ENCODE measurements around the gene IZUMO4.
A peak's percentile ranks its signal among the peaks of the same experiment; 100 is the strongest.
"Not testable (repeated sequence)": the region's sequence is repeated elsewhere in the genome, so short reads cannot be mapped to it uniquely, and the experiment has no call there.

IZUMO4 gene

DNA sequence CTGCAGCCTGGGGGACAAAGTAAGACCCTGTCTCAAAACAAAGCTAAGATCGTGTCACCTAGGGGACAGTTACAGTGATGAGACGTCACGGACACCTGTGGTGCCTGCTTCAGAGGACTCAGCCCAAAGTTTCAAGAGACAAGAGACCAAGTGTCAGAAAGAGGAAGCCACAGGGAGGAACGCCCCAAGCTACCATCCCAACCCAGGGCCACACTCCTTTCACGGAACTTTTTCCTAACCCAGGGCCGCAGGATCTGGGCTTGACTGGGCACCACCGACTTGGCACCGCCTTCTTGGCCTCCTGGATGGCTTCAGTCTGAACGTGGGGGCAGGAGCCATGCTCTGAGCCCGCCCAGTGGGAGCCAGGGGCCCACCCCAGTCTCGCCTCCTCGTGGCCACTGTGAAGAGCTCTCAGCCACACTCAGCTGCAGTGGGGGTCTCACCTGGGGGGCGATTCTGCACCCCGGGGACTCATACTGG, 9.1 kb upstream of the IZUMO4 start:
- H3K27me3 ChIP-seq (ENCODE audit: insufficient read depth, insufficient read length), result no peaks in the 10 kb centered on the region
- no peaks in the 10 kb centered on the region for H3K9me3 ChIP-seq (ENCODE audit: insufficient read depth, low read length)
- H3K9ac ChIP-seq (ENCODE audit: insufficient read length, low read depth), result no peak overlapping the region
- H3K36me3 ChIP-seq (ENCODE audit: insufficient read depth, insufficient read length, low read length), result peaks cover 13% of the 10 kb centered on the region
- H3K4me3 ChIP-seq (ENCODE audit: insufficient read length, low read depth), result no peak overlapping the region
- peaks cover 19% of the 10 kb centered on the region for H3K4me1 ChIP-seq (ENCODE audit: insufficient read depth, insufficient read length)
- TF ChIP-seq YY1 (IDR thresholded peaks at IDR 0.05; ENCODE audit: insufficient read depth, insufficient read length) (no peak), SUZ12 (IDR thresholded peaks at IDR 0.05; ENCODE audit: extremely low read depth, insufficient read depth, insufficient read length) (no peak), ZNF274 (IDR thresholded peaks at IDR 0.05; ENCODE audit: low read depth, low read length) (no peak)
- DNase-seq (ENCODE audit: low read depth, low spot score), result no peak

DNA sequence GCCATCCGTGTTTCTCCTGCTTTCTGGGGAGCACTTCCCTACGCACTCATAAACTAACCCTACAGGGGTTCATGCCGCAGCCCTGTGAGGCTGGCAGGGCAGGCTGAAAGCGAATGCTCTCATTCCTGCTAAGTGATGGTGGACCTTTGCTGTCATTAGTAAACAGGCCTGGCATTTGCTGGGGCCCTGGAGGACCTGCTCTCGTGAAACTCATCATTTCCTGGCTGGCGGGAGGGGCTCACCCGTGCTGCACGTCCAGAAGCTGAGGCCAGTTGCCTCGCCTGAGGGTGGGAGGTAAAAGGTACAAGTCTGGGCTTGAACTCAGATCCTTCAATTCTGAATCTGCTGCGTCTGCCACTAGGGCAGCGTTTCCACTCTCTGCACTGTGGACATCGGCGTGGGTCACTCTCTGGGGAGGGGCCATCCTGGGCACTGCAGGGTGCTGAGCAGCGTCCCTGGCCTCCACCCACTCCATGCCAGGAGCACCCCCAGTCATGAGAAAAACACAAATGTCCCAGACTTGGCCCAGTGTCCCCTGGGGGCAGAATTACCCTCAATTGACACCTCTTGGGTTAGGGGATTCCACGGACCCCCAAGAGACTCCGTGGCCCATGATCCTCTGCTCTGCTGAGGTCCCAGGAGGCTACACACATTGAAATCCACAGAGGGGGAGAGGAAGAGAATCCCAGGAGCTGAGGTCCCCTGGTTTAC, 7.6 kb upstream of the IZUMO4 start:
- peaks cover 18% of the 10 kb centered on the region for H3K36me3 ChIP-seq (ENCODE audit: insufficient read depth, insufficient read length, low read length)
- peaks cover 16% of the 10 kb centered on the region for H3K4me1 ChIP-seq (ENCODE audit: insufficient read depth, insufficient read length)
- H3K27me3 ChIP-seq (ENCODE audit: insufficient read depth, insufficient read length), result no peaks in the 10 kb centered on the region
- H3K4me3 ChIP-seq (ENCODE audit: insufficient read length, low read depth), result no peak overlapping the region
- no peak for TF ChIP-seq SUZ12 (IDR thresholded peaks at IDR 0.05; ENCODE audit: extremely low read depth, insufficient read depth, insufficient read length)
- TF ChIP-seq YY1 (IDR thresholded peaks at IDR 0.05; ENCODE audit: insufficient read depth, insufficient read length), result no peak
- no peak for TF ChIP-seq ZNF274 (IDR thresholded peaks at IDR 0.05; ENCODE audit: low read depth, low read length)
- DNase-seq (ENCODE audit: low read depth, low spot score), result no peak
- H3K9ac ChIP-seq (ENCODE audit: insufficient read length, low read depth), result peak overlapping the region; percentile 39
- H3K9me3 ChIP-seq (ENCODE audit: insufficient read depth, low read length), result no peaks in the 10 kb centered on the region

DNA sequence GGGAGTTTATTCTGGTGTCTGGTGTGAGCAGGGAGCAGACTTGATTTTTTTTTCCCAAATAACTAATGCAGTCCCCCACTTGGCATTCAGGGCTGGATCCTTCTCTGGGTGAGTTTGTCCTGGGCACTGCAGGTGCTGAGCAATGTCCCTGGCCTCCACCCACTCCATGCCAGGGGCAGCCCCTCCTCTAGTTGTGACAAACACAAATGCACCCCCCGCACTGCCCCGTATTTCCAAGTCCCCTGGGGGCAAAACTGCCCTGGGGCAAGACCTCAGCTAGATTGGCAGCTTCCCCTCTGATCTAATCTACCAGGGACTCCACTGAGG, 7.0 kb upstream of the IZUMO4 start:
- no peak overlapping the region for H3K4me3 ChIP-seq (ENCODE audit: insufficient read length, low read depth)

DNA sequence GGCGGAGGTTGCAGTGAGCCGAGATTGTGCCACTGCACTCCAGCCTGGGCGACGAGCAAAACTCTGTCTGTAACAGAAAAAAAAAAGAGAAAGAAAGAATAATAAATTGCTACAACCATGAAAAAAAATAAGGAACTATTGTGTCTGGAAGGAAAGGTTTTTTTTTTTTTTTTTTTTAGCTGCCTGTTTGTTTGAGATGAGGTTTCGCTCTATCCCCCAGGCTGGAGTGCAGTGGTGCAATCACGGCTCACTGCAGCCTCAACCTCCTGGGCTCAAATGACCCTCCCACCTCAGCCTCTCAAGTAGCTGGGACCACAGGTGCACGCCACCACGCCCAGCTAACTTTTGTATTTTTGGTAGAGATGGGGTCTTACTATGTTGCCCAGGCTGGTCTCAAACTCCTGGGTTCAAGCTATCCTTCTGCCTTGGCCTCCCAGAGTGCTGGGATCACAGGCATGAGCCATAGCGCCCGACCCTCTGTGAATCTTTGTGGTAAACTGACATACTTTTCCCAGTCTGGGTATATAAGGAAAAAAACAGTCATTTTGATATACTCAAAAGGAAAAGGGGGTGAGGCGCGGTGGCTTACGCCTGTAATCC, 4.7 kb upstream of the IZUMO4 start:
- not testable (repeated sequence) for H3K4me3 ChIP-seq (ENCODE audit: insufficient read length, low read depth); DNase-seq (ENCODE audit: low read depth, low spot score); H3K27me3 ChIP-seq (ENCODE audit: insufficient read depth, insufficient read length); H3K9ac ChIP-seq (ENCODE audit: insufficient read length, low read depth); H3K9me3 ChIP-seq (ENCODE audit: insufficient read depth, low read length)
- Histone ChIP-seq H3K4me1 (ENCODE audit: insufficient read depth, insufficient read length) (peaks cover 17% of the 10 kb centered on the region), H3K36me3 (ENCODE audit: insufficient read depth, insufficient read length, low read length) (peaks cover 12% of the 10 kb centered on the region)

More for the DNA sequence above, 7.0 kb upstream of the IZUMO4 start:
- DNase-seq (ENCODE audit: low read depth, low spot score), result no peak
- H3K4me1 ChIP-seq (ENCODE audit: insufficient read depth, insufficient read length), result peaks cover 16% of the 10 kb centered on the region
- no peak for TF ChIP-seq SUZ12 (IDR thresholded peaks at IDR 0.05; ENCODE audit: extremely low read depth, insufficient read depth, insufficient read length)
- no peak for TF ChIP-seq ZNF274 (IDR thresholded peaks at IDR 0.05; ENCODE audit: low read depth, low read length)
- TF ChIP-seq YY1 (IDR thresholded peaks at IDR 0.05; ENCODE audit: insufficient read depth, insufficient read length), result no peak
- H3K9ac ChIP-seq (ENCODE audit: insufficient read length, low read depth), result peak overlapping the region; percentile 39
- H3K27me3 ChIP-seq (ENCODE audit: insufficient read depth, insufficient read length), result no peaks in the 10 kb centered on the region
- no peaks in the 10 kb centered on the region for H3K9me3 ChIP-seq (ENCODE audit: insufficient read depth, low read length)
- H3K36me3 ChIP-seq (ENCODE audit: insufficient read depth, insufficient read length, low read length), result peaks cover 17% of the 10 kb centered on the region

DNA sequence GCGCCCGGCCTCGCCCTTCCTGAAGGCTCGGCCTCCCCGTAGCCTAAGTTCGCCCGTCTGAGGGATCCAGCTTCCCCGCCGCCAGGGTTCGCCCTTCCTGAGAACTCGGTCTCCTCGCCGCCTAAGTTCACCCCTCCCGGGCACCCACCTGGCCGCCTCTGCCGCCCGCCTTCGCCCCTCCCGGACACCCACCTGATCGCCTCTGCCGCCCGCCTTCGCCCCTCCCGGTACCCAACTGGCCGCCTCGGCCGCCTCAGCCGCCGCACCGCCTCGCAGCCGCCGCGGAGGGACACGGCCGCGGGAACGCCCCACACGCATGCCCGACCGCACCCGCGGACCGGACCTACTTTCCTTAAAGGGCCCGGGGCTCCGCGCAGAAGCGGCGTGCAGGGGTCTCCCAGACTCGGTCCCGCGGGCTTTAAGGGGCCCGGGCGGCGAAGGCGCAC, 658 bp upstream of the IZUMO4 start, which contains the start of gene MOB3A:
Gene MOB3A (minus strand): TSS at position 293 of the 446 bp plus-strand sequence. CDS start 17,766 bp downstream, outside the sequence.
- DNase-seq (ENCODE audit: low read depth, low spot score), result no peak
- Histone ChIP-seq H3K9ac (ENCODE audit: insufficient read length, low read depth) (peak within 1 kb of the TSS; percentile 76), H3K4me3 (ENCODE audit: insufficient read length, low read depth) (peak within 1 kb of the TSS; percentile 62), H3K36me3 (ENCODE audit: insufficient read depth, insufficient read length, low read length) (peaks cover 40% of the 10 kb centered on the region), H3K9me3 (ENCODE audit: insufficient read depth, low read length) (no peaks in the 10 kb centered on the region), H3K27me3 (ENCODE audit: insufficient read depth, insufficient read length) (no peaks in the 10 kb centered on the region), H3K4me1 (ENCODE audit: insufficient read depth, insufficient read length) (peaks cover 14% of the 10 kb centered on the region)
- TF ChIP-seq ZNF274 (IDR thresholded peaks at IDR 0.05; ENCODE audit: low read depth, low read length) (no peak), SUZ12 (IDR thresholded peaks at IDR 0.05; ENCODE audit: extremely low read depth, insufficient read depth, insufficient read length) (no peak), YY1 (IDR thresholded peaks at IDR 0.05; ENCODE audit: insufficient read depth, insufficient read length) (no peak)

DNA sequence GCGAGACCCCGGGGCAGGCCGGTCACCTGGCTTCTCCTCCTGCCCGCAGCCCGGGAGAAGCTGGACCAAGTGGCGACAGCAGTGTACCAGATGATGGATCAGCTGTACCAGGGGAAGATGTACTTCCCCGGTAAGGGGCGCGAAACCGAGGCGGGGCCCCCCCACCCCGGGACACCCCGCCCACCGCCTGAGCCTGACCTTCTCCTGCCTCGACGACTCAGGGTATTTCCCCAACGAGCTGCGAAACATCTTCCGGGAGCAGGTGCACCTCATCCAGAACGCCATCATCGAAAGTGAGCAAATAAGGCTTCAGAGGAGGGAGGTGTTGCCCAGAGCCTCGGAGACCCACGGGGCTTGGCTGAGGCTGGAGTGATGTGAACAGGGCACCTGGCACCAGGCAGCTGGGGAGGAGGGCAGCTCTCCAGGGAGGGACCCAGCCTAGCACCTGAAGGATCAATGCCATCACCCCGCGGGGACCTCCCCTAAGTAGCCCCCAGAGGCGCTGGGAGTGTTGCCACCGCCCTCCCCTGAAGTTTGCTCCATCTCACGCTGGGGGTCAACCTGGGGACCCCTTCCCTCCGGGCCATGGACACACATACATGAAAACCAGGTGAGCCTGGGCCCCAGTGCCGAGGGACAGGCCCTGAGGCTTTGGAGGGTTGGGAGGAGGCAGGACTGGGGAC, 629 bp downstream of the IZUMO4 start:
- H3K9me3 ChIP-seq (ENCODE audit: insufficient read depth, low read length), result no peaks in the 10 kb centered on the region
- peaks cover 52% of the 10 kb centered on the region for H3K36me3 ChIP-seq (ENCODE audit: insufficient read depth, insufficient read length, low read length)
- DNase-seq (ENCODE audit: low read depth, low spot score), result no peak

DNA sequence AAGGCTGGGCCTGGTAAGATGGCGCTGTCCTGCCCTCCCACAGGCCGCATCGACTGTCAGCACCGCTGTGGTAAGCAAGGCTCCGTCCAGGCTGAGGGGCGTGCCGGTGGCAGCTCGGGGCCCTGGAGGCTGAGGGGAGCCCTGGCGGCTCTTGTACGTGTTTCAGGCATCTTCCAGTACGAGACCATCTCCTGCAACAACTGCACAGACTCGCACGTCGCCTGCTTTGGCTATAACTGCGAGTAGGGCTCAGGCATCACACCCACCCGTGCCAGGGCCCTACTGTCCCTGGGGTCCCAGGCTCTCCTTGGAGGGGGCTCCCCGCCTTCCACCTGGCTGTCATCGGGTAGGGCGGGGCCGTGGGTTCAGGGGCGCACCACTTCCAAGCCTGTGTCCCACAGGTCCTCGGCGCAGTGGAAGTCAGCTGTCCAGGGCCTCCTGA, 1.2 kb downstream of the IZUMO4 start:
- Histone ChIP-seq H3K9me3 (ENCODE audit: insufficient read depth, low read length) (no peaks in the 10 kb centered on the region), H3K27me3 (ENCODE audit: insufficient read depth, insufficient read length) (no peaks in the 10 kb centered on the region), H3K36me3 (ENCODE audit: insufficient read depth, insufficient read length, low read length) (peaks cover 52% of the 10 kb centered on the region), H3K9ac (ENCODE audit: insufficient read length, low read depth) (peak overlapping the region; percentile 26), H3K4me1 (ENCODE audit: insufficient read depth, insufficient read length) (peaks cover 14% of the 10 kb centered on the region), H3K4me3 (ENCODE audit: insufficient read length, low read depth) (no peak overlapping the region)
- TF ChIP-seq YY1 (IDR thresholded peaks at IDR 0.05; ENCODE audit: insufficient read depth, insufficient read length) (no peak), ZNF274 (IDR thresholded peaks at IDR 0.05; ENCODE audit: low read depth, low read length) (no peak), SUZ12 (IDR thresholded peaks at IDR 0.05; ENCODE audit: extremely low read depth, insufficient read depth, insufficient read length) (no peak)
- no peak for DNase-seq (ENCODE audit: low read depth, low spot score)

More for the DNA sequence above, 629 bp downstream of the IZUMO4 start:
- Histone ChIP-seq H3K27me3 (ENCODE audit: insufficient read depth, insufficient read length) (no peaks in the 10 kb centered on the region), H3K4me1 (ENCODE audit: insufficient read depth, insufficient read length) (peaks cover 14% of the 10 kb centered on the region), H3K4me3 (ENCODE audit: insufficient read length, low read depth) (peak overlapping the region; percentile 11), H3K9ac (ENCODE audit: insufficient read length, low read depth) (peak overlapping the region; percentile 61)
- TF ChIP-seq YY1 (IDR thresholded peaks at IDR 0.05; ENCODE audit: insufficient read depth, insufficient read length) (no peak), SUZ12 (IDR thresholded peaks at IDR 0.05; ENCODE audit: extremely low read depth, insufficient read depth, insufficient read length) (no peak), ZNF274 (IDR thresholded peaks at IDR 0.05; ENCODE audit: low read depth, low read length) (no peak)
